Kidney epithelial cell (primary cell): Measurements from ENCODE around the gene HOMER2. TPM values are rescaled to one million over a fixed set of nuclear protein-coding genes. Genes with fewer than 3 reads are reported as not detected.

Experiments
- DNase-seq: peaks from one replicate; pipeline ENCODE4 v3.0.0-alpha.2; 2010; ENCODE audit warnings: low read depth
- H3K27me3 ChIP-seq: 2 replicates; pipeline ENCODE4 v1.6.0; 2011; ENCODE audit warnings: low read length; ENCODE audit not compliant: control insufficient read depth, insufficient read depth
- H3K36me3 ChIP-seq: 2 replicates; pipeline ENCODE4 v1.5.1; 2011; ENCODE audit warnings: low read length; ENCODE audit not compliant: control insufficient read depth, insufficient read depth
- H3K4me3 ChIP-seq: 2 replicates; pipeline ENCODE4 v1.5.1; 2011; ENCODE audit warnings: low read depth, mild to moderate bottlenecking, control low read depth, low read length
- total RNA-seq: library from RNA; depleted of rRNA; stranded (reverse); fragments of >200 nt; gene quantifications from 2 replicates; pipeline ENCODE4 v1.2.3, GENCODE V29; 2015
- TF ChIP-seq, protein P1 (sequence below): IDR thresholded peaks from 2 replicates; pipeline ENCODE4 v1.5.1; 2011; ENCODE audit warnings: mild to moderate bottlenecking, moderate library complexity, low read length, control low read depth, inconsistent platforms; ENCODE audit not compliant: insufficient read depth, poor library complexity, severe bottlenecking

HOMER2 gene
- total RNA-seq, 1 donor from 2014 or later = 56.4 TPM

DNA sequence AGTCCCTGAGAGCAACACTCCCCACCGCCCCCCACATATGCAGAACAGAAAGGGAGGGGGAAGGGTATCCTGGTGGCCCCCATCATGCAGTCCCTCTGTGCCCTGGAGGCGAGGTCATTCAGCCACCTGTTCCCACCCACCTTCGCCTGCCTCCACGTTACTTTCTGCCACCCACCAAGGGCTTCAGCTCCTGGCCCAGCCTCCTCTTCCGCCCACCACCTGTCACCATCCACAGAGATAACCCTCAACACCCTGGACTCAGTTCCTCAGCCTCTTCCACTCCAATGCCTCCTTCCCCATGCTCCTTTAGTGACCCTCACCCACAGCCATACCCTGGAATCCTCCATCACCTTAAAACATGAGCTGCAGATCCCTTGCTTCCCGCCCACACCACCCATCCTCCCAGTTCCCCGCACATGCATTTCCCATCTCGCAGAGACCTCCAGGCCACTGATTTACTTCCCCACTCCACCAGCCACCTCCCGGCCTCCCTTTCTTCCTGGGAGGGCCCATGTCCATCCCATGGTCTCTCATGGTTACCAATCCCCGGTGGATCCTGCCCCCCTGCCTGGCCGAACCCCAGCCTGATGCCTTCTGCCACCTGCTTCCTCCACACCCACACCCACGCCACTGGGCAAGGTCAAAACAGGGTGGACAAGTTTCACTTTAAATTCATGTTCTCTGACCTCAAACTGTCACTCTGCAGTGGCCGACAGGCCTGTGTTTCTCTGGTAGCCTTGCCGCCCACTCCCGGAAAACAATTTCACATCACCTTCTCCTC, 18.2 kb downstream of the HOMER2 start:
- TF ChIP-seq, protein P1, sequence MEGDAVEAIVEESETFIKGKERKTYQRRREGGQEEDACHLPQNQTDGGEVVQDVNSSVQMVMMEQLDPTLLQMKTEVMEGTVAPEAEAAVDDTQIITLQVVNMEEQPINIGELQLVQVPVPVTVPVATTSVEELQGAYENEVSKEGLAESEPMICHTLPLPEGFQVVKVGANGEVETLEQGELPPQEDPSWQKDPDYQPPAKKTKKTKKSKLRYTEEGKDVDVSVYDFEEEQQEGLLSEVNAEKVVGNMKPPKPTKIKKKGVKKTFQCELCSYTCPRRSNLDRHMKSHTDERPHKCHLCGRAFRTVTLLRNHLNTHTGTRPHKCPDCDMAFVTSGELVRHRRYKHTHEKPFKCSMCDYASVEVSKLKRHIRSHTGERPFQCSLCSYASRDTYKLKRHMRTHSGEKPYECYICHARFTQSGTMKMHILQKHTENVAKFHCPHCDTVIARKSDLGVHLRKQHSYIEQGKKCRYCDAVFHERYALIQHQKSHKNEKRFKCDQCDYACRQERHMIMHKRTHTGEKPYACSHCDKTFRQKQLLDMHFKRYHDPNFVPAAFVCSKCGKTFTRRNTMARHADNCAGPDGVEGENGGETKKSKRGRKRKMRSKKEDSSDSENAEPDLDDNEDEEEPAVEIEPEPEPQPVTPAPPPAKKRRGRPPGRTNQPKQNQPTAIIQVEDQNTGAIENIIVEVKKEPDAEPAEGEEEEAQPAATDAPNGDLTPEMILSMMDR = no peak
- no peak overlapping the region for H3K4me3 ChIP-seq
- no peaks in the 10 kb centered on the region for H3K27me3 ChIP-seq
- no peaks in the 10 kb centered on the region for H3K36me3 ChIP-seq
- DNase-seq = no peak

DNA sequence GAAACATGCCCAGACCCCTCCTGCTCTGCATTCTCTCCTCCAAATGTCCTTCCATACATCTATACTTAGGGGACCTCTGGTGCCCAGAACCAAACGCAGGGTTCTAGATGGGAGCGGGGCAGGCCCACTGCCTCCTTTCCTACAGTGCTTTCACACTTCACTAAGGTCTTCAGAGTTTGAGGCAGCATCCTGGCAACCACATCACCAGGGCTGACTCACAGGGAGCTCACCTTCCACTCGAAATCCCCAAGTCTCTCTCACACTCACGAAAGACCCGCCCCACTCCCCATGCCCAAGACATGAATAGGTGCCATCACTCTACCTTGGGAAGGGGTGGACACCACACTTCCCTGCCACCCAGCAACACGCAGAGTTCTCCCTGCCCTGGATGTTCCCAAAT, 18.9 kb downstream of the HOMER2 start:
- H3K36me3 ChIP-seq = no peaks in the 10 kb centered on the region
- no peak for DNase-seq
- no peak overlapping the region for H3K4me3 ChIP-seq
- H3K27me3 ChIP-seq = no peaks in the 10 kb centered on the region
- TF ChIP-seq, protein P1 = no peak

DNA sequence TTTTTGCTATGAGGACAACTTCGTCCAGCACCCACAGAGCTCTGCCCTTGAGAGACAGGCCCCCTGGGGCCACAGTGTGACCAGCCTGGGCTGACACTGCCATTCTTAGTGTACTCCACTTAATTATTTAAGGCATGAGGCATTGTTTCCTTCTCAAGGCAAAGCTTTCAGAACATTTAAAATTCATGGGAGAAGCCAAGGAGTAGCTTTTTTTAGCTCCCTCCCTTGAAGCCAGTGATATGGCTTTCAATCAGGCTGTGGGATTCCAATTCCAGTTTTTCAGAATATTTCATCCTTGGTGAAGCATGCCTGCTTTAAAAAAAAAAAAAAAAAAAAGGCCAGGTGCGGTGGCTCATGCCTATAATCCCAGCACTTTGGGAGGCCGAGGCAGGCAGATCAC, 21.3 kb downstream of the HOMER2 start:
- Histone ChIP-seq H3K27me3 (no peaks in the 10 kb centered on the region), H3K4me3 (no peak overlapping the region), H3K36me3 (no peaks in the 10 kb centered on the region)
- DNase-seq = no peak
- TF ChIP-seq, protein P1 = no peak

DNA sequence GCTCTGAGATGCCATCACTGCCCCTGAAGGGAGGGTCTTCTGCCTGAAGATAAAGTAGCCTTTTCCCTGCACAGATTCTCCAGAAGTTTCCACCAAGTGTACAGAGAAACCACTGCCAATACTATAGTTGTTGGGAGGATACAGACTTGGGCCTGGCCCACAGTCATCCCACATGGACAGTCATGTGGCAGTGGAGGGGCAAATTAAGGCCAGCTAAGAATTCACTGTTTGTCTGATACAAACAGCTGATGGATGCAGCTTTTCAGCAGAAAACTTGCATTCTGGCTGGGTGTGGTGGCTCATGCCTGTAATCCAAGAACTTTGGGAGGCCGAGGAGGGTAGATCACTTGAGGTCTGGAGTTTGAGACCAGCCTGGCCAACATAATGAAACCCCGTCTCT, 22.1 kb downstream of the HOMER2 start:
- TF ChIP-seq, protein P1 = no peak
- DNase-seq = no peak
- no peaks in the 10 kb centered on the region for H3K27me3 ChIP-seq
- H3K4me3 ChIP-seq = no peak overlapping the region
- no peaks in the 10 kb centered on the region for H3K36me3 ChIP-seq

DNA sequence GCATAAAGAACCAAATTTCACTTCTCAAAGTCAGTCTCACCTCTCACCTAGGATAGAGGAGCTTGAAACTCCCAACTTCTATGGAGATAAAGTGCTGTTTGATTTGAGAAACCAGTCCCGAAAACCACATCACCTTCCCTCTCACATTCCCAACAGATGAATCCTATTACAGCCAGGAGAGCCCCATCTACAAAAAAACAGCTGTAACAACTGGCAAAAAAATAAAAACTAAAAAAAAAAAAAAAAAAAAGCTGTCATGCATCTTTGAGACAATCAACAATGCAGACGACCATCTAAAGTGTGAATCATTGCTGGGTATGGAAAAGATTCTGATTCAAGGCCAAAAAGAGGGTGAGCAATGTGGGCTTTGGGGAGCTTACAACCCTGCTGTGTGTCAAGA, 23.8 kb downstream of the HOMER2 start:
- no peak for DNase-seq
- Histone ChIP-seq H3K36me3 (no peaks in the 10 kb centered on the region), H3K4me3 (no peak overlapping the region), H3K27me3 (no peaks in the 10 kb centered on the region)
- TF ChIP-seq, protein P1 = no peak

DNA sequence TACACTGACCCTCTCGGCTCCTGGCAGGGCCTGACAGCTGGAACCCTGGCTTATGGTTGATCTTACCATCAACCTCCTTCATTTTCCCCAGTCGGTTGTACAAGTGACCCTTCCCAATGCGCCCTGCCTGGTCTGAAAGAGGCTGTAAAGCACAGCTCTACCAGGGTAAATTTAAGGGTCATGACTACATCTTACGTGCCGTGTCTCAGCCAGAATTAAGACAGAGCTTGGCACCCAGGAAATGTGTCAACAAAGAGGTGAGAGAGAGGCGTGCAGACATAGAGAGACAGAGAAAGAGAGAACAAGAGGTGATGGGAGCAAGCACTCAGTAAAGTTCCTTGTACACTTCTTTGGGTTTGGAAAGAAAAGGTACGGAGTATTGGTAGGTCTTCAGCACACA, 28.8 kb downstream of the HOMER2 start:
- Histone ChIP-seq H3K27me3 (no peaks in the 10 kb centered on the region), H3K36me3 (no peaks in the 10 kb centered on the region), H3K4me3 (no peak overlapping the region)
- TF ChIP-seq, protein P1 = no peak
- no peak for DNase-seq
